NCI-H1048 (cell line): ENCODE results near the gene TMEM151A.

Experiments used
- DNase-seq: peaks from one replicate; lab custom pipeline; 2025; lab: John Stamatoyannopoulos, UW

Gene TMEM151A

DNA sequence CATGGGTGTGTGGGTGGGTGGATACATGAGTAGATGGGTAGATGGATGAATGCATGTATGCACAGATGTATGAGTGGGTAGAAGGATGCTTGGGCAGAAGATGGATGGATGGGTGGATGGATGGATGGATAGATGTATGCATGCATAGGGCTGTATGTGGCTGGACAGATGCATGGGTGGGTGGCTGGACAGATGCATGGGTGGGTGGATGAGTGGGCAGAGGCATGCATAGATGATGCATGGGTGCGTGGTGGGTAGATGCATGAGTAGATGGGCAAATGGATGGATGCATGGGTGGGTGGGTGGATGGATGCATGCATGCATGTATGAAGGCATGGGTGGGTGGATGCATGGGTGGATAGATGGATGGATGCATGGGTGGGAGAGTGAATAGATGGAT is 32.0 kb downstream of the TMEM151A start:
- DNase-seq: no peak

DNA sequence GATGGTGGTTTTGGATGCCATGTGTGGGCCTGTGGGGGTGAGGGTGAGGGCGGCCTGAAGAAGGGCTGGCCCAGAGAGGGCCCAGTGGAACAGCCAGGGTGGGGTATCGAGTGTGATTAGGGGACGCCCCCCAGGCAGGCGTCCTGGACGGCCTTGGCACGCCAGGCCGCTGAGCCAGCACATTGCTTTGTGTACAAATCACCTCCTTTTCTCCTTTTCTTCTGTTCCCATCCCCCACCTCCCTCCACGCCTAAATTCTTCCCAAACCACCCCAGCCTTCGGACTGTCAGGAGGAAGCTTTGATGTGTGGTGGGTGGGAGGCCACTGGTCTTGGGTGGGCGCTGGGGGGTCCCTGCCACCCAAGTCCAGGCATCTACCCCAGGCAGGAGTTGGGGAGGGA is 33.0 kb downstream of the TMEM151A start:
- DNase-seq: no peak

DNA sequence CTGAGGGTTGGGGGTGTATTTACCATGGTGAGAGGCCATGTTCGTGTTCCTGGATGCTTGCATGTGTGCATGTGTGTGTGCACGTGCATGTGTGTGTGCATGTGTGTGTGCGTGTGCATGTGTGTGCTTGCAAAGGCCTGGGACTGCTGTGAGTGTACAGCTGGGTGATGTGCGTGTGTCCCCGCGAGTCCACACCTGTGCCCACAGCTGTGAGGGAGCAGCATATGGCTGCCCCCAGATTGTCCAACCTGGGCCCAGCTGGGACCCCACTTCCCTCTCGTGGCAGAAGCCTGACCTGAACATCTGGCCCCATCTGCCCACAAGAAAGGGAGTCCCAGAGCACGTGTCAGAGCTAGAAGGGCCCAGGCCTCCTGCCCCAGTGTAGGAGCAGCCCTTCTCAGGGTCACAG is 33.6 kb downstream of the TMEM151A start:
- DNase-seq: no peak

DNA sequence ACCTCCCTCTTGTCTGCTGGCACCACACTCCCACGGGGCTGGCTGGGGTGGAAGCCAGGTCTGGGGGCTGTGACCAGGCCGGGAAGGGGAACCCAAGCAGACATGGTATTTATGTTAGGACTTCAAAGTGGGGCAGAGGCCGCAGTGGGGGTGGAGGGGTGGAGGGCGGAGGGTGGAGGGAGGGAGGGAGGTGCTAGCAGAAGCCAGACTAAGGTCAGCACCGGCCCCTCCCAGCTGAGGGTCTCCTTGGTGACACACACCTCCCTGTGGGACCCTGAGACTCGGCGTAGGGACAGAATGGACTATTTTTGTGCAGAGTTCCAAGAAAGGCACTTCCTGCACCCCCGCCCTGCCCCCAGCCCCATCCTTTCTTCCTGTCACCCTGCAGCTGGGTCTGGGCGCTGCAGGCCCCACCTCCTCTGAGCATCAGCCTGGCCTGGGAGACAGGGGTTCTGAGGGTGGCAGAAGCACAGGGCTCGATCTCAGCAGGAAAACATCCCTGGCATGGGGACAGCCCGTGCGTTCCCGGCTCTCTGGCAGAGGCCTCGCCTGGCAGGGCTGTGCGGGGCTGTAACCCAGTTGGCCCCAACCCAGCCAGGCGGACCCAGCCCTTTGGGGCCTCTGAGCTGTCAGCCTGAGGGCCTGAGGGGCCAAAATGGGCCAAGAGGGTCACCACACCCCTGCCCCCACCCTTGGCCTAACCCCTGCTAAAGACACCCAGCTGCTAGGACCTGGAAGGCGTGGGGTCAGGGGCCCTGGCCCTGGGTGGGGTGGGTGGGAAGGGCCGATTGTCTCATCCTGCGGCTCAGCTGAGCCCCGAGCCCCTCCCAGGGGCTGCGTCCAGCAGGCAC is 34.8 kb downstream of the TMEM151A start:
- DNase-seq: no peak

DNA sequence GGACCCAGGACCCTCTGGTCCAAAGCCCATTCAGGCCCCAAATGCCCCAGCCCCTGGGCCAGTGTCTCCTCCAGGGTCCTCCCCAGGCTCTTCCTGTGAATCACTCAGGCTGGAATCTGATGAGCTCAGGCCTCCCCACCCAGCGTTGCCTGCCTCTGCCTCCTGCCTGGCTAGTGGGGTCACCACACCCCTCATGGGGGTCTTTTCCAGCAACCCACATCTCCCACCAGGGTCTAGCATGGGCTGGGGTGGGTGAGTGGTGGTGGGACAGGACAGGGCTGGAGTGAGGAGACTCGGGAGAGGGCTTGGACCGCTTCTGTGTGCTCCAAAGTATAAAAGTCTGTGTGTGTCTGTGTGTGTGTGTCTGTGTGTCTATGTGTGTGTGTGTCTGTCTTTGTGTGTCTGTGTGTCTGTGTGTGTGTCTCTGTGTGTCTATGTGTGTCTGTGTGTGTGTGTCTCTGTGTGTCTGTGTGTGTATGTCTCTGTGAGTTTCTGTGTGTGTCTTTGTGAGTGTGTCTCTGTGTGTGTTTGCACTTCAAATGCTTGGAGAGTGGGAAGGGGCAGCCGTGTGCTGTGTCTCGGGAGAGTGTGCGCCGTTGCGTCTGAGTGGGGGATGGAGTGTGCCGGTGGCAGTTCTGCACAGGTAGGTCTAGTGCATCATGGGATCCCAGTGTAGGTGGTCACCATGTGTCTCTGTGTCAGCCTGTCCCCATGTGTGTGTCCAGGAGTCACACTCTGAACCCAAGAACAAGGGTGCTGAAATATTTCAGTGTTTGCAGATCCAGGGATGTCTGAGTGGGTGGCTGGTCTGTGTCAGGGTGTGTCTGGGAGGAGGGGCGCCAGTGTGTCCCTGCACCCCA is 35.7 kb downstream of the TMEM151A start:
- DNase-seq: no peak

DNA sequence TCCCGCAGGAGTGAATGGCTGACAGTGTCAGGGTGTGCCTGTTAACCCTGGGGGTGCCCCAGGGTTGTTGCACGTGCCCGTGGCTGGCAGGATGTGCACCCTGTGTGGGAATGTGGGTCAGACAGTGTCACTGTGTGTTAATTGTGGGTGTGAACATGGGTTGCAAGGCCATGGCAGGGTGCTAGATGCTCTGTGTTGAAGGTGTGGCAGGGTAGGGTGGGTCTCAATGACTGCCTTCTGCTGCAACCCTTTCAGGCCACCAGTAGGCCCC is 36.3 kb downstream of the TMEM151A start:
- no peak for DNase-seq

GRCh38 chr11:66328302-66329144 is 36.8 kb downstream of the TMEM151A start:
- no peak for DNase-seq

- DNase-seq: no peak
These were observed 37.5 kb downstream of the TMEM151A start for GRCh38 chr11:66329165-66329673.

- DNase-seq: no peak
These were observed 39.2 kb downstream of the TMEM151A start for GRCh38 chr11:66330931-66331330.

- no peak for DNase-seq
These were observed 40.1 kb downstream of the TMEM151A start for GRCh38 chr11:66331542-66332370.

- DNase-seq: no peak
These were observed 40.9 kb downstream of the TMEM151A start for GRCh38 chr11:66332371-66333219.

GRCh38 chr11:66333220-66333877 is 41.7 kb downstream of the TMEM151A start:
- DNase-seq: no peak

GRCh38 chr11:66333896-66334604 is 42.4 kb downstream of the TMEM151A start:
- DNase-seq: no peak

DNA sequence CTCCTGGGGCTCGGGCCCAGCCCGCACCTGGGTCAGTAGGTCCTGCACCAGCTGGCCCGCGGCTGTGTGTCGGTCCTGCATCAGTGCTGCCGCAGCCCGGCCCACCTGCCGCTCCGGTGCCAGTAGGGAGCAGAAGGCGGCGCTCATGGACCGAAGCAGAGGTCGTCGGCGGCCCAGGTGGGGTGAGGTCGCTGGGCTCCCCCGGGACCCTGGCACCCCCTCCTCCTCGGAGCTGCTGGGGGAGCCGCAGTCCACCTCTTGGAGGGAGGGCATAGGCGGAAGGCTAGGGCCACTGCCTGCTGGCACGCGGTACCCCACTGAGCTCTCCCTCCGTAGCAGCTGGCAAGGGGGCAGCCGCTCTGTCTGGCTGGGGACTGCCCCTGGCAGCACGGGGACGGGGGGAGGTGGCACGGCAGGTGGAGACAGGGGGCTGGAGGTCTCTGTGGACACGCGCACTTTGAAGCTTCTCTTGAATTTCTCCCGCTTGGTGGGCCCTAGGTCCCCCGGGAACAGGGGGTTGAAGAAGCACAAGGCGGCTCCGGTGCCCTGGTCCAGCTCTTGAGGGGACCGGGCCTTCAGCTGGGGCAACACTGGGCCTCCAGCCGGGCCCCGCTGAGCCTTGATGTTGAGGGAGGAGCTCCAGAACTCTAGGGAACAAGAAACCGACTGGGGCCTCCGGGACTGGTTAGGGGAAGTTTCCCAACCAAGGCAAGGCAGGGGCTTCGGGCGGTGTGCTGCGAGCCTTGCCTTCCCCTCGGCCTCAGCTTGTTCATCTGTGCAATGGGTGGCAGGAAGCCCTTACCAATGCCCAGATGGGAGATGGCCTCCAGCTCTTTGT is 43.1 kb downstream of the TMEM151A start:
- no peak for DNase-seq

- DNase-seq: no peak
These were observed 44.0 kb downstream of the TMEM151A start for GRCh38 chr11:66335531-66336233.

- no peak for DNase-seq
These were observed 44.8 kb downstream of the TMEM151A start, which contains the start of gene RIN1 for GRCh38 chr11:66336234-66337102. Gene RIN1 (minus strand): TSS chr11:66336434. CDS start chr11:66336402, 32 bp downstream.
